ENCODE data around the gene NKAIN4. TPM values are rescaled to one million over a fixed set of nuclear protein-coding genes. Genes with fewer than 3 reads are reported as not detected.
"Not testable (repeated sequence)": the region's sequence is repeated elsewhere in the genome, so short reads cannot be mapped to it uniquely, and the experiment has no call there.

Gene NKAIN4
- polyA plus RNA-seq, 1 donor = 6.8 TPM

- no peak overlapping the region for H3K27ac ChIP-seq (ENCODE audit: low read length)
- 100% methylated on average over 1 of the region's 31 CpGs for WGBS (ENCODE audit: insufficient coverage, low lambda C conversion rate)
- DNase-seq = no peak
- no peaks in the 10 kb centered on the region for H3K36me3 ChIP-seq (ENCODE audit: control insufficient read depth, insufficient read depth, low read length)
- H3K27me3 ChIP-seq (ENCODE audit: control insufficient read depth, insufficient read depth, low read length) = peaks cover 44% of the 10 kb centered on the region
- H3K4me1 ChIP-seq (ENCODE audit: control insufficient read depth, insufficient read depth, low read length) = peaks cover 20% of the 10 kb centered on the region
- no peaks in the 10 kb centered on the region for H3K9me3 ChIP-seq (ENCODE audit: control insufficient read depth, low read depth, low read length)
- no peak overlapping the region for H3K4me3 ChIP-seq (ENCODE audit: low read length)
These were observed 1.9 kb upstream of the NKAIN4 start for GRCh38 chr20:63255931-63256704.

GRCh38 chr20:63254606-63255384, 532 bp upstream of the NKAIN4 start:
- Histone ChIP-seq H3K27ac (ENCODE audit: low read length) (no peak overlapping the region), H3K4me3 (ENCODE audit: low read length) (peak overlapping the region; percentile 16), H3K27me3 (ENCODE audit: control insufficient read depth, insufficient read depth, low read length) (peaks cover 44% of the 10 kb centered on the region), H3K4me1 (ENCODE audit: control insufficient read depth, insufficient read depth, low read length) (peaks cover 14% of the 10 kb centered on the region), H3K9me3 (ENCODE audit: control insufficient read depth, low read depth, low read length) (peaks cover 3% of the 10 kb centered on the region), H3K36me3 (ENCODE audit: control insufficient read depth, insufficient read depth, low read length) (no peaks in the 10 kb centered on the region)
- WGBS (ENCODE audit: insufficient coverage, low lambda C conversion rate) = no CpG with 5 or more reads among the region's 56 CpGs
- DNase-seq = no peak

DNA sequence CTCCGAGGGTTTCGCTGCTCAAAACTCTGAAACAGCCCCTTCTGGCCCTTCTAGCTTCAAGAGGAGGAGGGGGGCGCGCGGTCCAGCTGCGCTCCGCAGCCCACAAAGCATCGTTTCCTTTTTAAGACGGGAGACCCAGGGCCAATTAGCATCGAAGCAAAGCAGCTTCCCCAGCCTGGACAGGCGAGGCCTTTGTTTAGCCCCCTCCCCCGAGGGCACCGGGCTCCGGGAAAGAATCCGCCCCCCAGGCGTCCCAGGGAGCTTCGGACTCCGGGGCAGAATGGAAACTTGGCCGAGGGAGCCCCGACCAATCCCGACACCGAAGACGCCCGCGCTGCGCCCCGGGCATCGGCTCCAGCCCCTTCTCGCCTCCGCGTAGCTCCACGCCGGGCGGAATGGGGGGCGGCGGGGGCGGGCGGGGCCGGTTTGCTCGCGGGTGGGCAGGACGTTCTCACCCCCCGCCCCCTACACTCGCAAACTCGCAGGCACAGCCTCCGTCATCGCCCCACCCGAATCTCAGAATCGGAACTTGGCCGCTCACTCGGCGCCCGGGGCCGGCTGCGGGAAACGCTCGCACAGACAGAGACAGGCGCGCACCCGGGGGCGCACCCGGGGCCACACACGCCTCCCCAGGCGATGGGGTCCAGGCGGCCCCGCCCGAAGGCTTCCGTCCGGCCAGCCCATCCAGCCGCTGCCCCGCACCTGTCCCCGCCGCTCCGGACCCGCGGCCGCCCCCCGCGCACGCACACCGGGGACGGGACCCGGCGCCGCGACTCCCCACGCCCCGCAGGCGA, 628 bp downstream of the NKAIN4 start:
- no peak overlapping the region for H3K27ac ChIP-seq (ENCODE audit: low read length)
- peak overlapping the region; percentile 16 for H3K4me3 ChIP-seq (ENCODE audit: low read length)
- peaks cover 3% of the 10 kb centered on the region for H3K9me3 ChIP-seq (ENCODE audit: control insufficient read depth, low read depth, low read length)
- no CpG with 5 or more reads among the region's 89 CpGs for WGBS (ENCODE audit: insufficient coverage, low lambda C conversion rate)
- no peaks in the 10 kb centered on the region for H3K36me3 ChIP-seq (ENCODE audit: control insufficient read depth, insufficient read depth, low read length)
- peak in 1 of 2 donors; percentile 44 for DNase-seq
- peaks cover 46% of the 10 kb centered on the region for H3K27me3 ChIP-seq (ENCODE audit: control insufficient read depth, insufficient read depth, low read length)
- peaks cover 12% of the 10 kb centered on the region for H3K4me1 ChIP-seq (ENCODE audit: control insufficient read depth, insufficient read depth, low read length)

DNA sequence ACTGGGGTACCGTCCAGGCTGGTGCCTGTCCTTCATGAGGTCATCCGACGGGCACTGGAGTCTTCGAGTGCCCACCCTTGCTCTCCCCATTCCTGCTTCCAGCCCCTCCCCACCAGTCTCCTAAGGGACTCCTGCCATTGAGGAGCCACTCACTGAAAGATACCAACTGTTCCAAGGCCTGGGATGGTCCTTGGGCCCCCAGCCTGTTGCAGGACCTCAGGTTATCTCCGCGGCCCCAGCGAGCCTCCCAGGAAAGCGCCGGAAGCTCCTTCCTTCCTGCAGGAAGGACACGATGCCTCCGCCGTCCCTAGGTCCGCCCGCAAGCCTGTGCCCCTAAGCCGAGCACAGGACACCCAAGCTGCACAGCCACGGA, 1.2 kb downstream of the NKAIN4 start:
- Histone ChIP-seq H3K9me3 (ENCODE audit: control insufficient read depth, low read depth, low read length) (peaks cover 3% of the 10 kb centered on the region), H3K4me1 (ENCODE audit: control insufficient read depth, insufficient read depth, low read length) (peaks cover 7% of the 10 kb centered on the region), H3K4me3 (ENCODE audit: low read length) (peak overlapping the region; percentile 16), H3K27ac (ENCODE audit: low read length) (no peak overlapping the region), H3K36me3 (ENCODE audit: control insufficient read depth, insufficient read depth, low read length) (no peaks in the 10 kb centered on the region), H3K27me3 (ENCODE audit: control insufficient read depth, insufficient read depth, low read length) (peaks cover 52% of the 10 kb centered on the region)
- DNase-seq = no peak
- no CpG with 5 or more reads among the region's 16 CpGs for WGBS (ENCODE audit: insufficient coverage, low lambda C conversion rate)

GRCh38 chr20:63252284-63252711, 2.0 kb downstream of the NKAIN4 start:
- Histone ChIP-seq H3K4me3 (ENCODE audit: low read length) (no peak overlapping the region), H3K4me1 (ENCODE audit: control insufficient read depth, insufficient read depth, low read length) (peaks cover 6% of the 10 kb centered on the region), H3K36me3 (ENCODE audit: control insufficient read depth, insufficient read depth, low read length) (no peaks in the 10 kb centered on the region), H3K27me3 (ENCODE audit: control insufficient read depth, insufficient read depth, low read length) (peaks cover 60% of the 10 kb centered on the region), H3K27ac (ENCODE audit: low read length) (no peak overlapping the region), H3K9me3 (ENCODE audit: control insufficient read depth, low read depth, low read length) (peaks cover 3% of the 10 kb centered on the region)
- WGBS (ENCODE audit: insufficient coverage, low lambda C conversion rate) = no CpG with 5 or more reads among the region's 8 CpGs
- DNase-seq = no peak

DNA sequence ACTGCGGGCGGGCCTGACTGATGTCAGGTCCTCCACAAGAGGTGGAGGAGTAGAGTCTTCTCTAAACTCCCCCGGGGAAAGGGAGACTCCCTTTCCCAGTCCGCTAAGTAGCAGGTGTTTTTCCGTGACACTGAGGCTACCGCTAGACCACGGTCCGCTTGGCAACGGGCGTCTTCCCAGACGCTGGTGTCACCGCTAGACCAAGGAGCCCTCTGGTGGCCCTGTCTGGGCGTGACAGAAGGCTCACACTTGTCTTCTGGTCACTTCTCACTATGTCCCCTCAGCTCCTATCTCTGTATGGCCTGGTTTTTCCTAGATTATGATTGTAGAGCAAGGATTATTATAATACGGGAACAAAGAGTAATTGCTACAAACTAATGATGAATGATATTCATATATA, 2.9 kb downstream of the NKAIN4 start:
- not testable (repeated sequence) for DNase-seq; H3K4me3 ChIP-seq (ENCODE audit: low read length); H3K27ac ChIP-seq (ENCODE audit: low read length); H3K36me3 ChIP-seq (ENCODE audit: control insufficient read depth, insufficient read depth, low read length); H3K9me3 ChIP-seq (ENCODE audit: control insufficient read depth, low read depth, low read length); H3K4me1 ChIP-seq (ENCODE audit: control insufficient read depth, insufficient read depth, low read length)
- H3K27me3 ChIP-seq (ENCODE audit: control insufficient read depth, insufficient read depth, low read length) = peaks cover 63% of the 10 kb centered on the region
- no CpG with 5 or more reads among the region's 14 CpGs for WGBS (ENCODE audit: insufficient coverage, low lambda C conversion rate)

GRCh38 chr20:63249891-63250290, 4.4 kb downstream of the NKAIN4 start:
- Histone ChIP-seq H3K4me1 (ENCODE audit: control insufficient read depth, insufficient read depth, low read length) (peaks cover 2% of the 10 kb centered on the region), H3K27ac (ENCODE audit: low read length) (no peak overlapping the region), H3K36me3 (ENCODE audit: control insufficient read depth, insufficient read depth, low read length) (no peaks in the 10 kb centered on the region), H3K27me3 (ENCODE audit: control insufficient read depth, insufficient read depth, low read length) (peaks cover 52% of the 10 kb centered on the region), H3K9me3 (ENCODE audit: control insufficient read depth, low read depth, low read length) (peaks cover 3% of the 10 kb centered on the region), H3K4me3 (ENCODE audit: low read length) (no peak overlapping the region)
- no peak for DNase-seq
- WGBS (ENCODE audit: insufficient coverage, low lambda C conversion rate) = 100% methylated on average over 2 of the region's 15 CpGs

DNA sequence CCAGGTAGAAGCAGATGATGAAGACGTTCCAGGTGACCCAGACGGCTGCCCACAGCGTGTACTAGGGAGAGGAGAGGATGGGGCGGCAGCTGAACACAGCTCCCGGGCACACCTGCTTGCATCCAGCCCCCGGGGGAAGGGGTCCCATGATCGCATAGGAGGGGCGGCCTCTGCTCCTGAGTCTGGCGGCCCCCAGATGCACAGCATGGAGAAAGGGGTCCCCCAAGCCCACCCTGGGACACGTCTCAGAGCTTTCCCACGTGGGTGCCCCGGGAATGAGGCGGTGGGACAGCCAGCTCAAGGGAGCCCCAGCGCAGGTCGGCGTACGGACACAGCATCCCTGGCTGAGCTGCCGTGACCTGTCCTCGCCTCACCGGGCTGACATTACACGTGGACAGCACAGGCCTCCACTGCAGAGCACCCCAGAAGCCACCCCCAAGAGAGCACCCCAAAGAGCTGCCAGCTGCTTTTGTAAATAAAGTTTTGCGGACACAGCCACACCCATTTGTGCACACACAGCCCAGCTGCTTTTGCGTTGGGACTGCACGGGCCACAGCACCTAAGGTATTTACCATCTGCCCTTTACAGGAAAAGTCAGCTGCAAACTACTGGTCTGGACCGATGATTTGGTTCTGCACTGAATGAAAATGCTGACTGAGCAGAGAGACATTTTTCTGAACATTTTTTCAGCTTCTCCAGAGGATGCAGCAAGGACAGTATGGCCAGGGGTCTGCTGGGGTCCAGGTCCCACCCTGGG, 5.2 kb downstream of the NKAIN4 start:
- WGBS (ENCODE audit: insufficient coverage, low lambda C conversion rate) = no CpG with 5 or more reads among the region's 25 CpGs
- Histone ChIP-seq H3K4me1 (ENCODE audit: control insufficient read depth, insufficient read depth, low read length) (no peaks in the 10 kb centered on the region), H3K27me3 (ENCODE audit: control insufficient read depth, insufficient read depth, low read length) (peaks cover 47% of the 10 kb centered on the region), H3K4me3 (ENCODE audit: low read length) (no peak overlapping the region), H3K27ac (ENCODE audit: low read length) (no peak overlapping the region), H3K9me3 (ENCODE audit: control insufficient read depth, low read depth, low read length) (peaks cover 3% of the 10 kb centered on the region), H3K36me3 (ENCODE audit: control insufficient read depth, insufficient read depth, low read length) (no peaks in the 10 kb centered on the region)
- DNase-seq = no peak

DNA sequence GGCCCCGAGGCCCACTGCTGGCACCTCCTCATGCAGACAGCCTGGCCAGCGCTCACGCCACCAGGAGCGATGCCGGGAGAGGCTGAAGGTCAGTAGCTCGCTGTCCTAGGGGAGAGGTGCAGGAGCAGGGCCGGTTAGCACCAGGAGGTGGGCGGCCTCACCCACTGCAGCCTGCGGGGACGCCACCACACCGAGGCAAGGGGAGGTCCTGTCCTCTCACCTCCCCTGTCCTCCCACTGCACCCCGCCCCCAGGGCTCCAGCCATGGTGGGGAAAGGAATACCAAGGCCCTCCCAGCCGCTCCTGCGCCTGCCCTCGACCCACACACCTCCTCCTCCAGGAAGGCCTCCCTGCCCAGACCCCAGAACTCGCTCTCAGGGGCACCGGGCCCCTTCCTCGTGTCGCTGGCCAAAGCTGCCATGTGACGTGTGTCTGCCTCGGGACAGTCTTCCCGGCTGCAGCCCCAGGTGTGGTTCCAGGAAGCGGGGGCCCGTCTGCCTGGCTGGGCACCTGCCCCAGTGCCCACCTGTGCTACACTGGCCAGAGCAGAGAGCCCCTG, 6.5 kb downstream of the NKAIN4 start:
- Histone ChIP-seq H3K27me3 (ENCODE audit: control insufficient read depth, insufficient read depth, low read length) (peaks cover 39% of the 10 kb centered on the region), H3K4me1 (ENCODE audit: control insufficient read depth, insufficient read depth, low read length) (no peaks in the 10 kb centered on the region), H3K9me3 (ENCODE audit: control insufficient read depth, low read depth, low read length) (peaks cover 3% of the 10 kb centered on the region), H3K4me3 (ENCODE audit: low read length) (no peak overlapping the region), H3K27ac (ENCODE audit: low read length) (no peak overlapping the region), H3K36me3 (ENCODE audit: control insufficient read depth, insufficient read depth, low read length) (no peaks in the 10 kb centered on the region)
- DNase-seq = no peak
- no CpG with 5 or more reads among the region's 24 CpGs for WGBS (ENCODE audit: insufficient coverage, low lambda C conversion rate)

All from large intestine (tissue), 3 donors.